SU-DHL-6 (cell line): ENCODE results near the gene DRC7.

ENCODE experiments used
- CTCF ChIP-seq: fragments of 200-600 bp; sonication (generic); IDR thresholded peaks from one replicate; pipeline ENCODE4 v1.5.1; 2017; ENCODE audit warnings: antibody characterized with exemption, mild to moderate bottlenecking, low read length, moderate library complexity; ENCODE audit not compliant: insufficient read depth, poor library complexity, severe bottlenecking
- EZH2phosphoT487 ChIP-seq: fragments of 200-600 bp; sonication (generic), shearing (Covaris generic); conservative IDR thresholded peaks from 2 replicates; pipeline ENCODE4 v1.6.1; 2018; ENCODE audit warnings: mild to moderate bottlenecking, antibody characterized with exemption, low read length, moderate library complexity, mixed read lengths

GRCh38 chr16:57764341-57765159 lies 69.9 kb downstream of the DRC7 start:
- TF ChIP-seq CTCF (no peak), EZH2phosphoT487 (no peak)
